ENCODE results near the gene ERVW-1.

DNA sequence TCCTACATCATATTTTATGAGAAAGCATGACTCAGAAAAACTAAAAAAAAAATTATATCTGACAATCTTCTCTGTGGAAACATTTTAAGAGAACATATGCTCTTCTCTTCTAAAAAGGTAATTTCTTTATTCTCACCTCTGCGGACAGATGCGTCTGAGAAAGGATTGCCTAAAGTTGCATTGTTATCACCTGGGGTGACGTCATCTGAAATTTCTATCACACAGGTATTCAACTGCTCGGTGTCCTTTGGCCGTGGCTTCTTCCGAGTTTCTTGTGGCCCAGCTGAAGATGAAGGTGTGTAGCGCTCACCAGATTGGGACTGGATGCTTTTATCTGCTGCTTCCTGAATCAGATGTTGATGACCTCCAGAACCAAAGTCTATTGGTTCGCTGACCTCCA lies 44.7 kb downstream of the ERVW-1 start:
- TF ChIP-seq, protein P1, sequence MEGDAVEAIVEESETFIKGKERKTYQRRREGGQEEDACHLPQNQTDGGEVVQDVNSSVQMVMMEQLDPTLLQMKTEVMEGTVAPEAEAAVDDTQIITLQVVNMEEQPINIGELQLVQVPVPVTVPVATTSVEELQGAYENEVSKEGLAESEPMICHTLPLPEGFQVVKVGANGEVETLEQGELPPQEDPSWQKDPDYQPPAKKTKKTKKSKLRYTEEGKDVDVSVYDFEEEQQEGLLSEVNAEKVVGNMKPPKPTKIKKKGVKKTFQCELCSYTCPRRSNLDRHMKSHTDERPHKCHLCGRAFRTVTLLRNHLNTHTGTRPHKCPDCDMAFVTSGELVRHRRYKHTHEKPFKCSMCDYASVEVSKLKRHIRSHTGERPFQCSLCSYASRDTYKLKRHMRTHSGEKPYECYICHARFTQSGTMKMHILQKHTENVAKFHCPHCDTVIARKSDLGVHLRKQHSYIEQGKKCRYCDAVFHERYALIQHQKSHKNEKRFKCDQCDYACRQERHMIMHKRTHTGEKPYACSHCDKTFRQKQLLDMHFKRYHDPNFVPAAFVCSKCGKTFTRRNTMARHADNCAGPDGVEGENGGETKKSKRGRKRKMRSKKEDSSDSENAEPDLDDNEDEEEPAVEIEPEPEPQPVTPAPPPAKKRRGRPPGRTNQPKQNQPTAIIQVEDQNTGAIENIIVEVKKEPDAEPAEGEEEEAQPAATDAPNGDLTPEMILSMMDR (IDR thresholded peaks at IDR 0.05; ENCODE audit: low read length), result no peak
- no peak for TF ChIP-seq EZH2 (IDR thresholded peaks at IDR 0.05; ENCODE audit: borderline replicate concordance, low read length)

All from OCI-LY1 (cell line).